ENCODE results near the gene RGS3. TPM values are rescaled to one million over a fixed set of nuclear protein-coding genes. Genes with fewer than 3 reads are reported as not detected.

RGS3 gene
- polyA plus RNA-seq, 1 experiment, result 41.0 TPM

GRCh38 chr9:113425072-113425471 is 38.5 kb upstream of the RGS3 start:
- ChIA-PET POLR2A (interaction anchor here (1.2 kb wide), 1 partner anchor 15 kb away, joined by 4 read pairs; the partner anchor contains the start of genes C9orf43 and POLE3), CTCF (interaction anchor here (1.4 kb wide), 1 partner anchor 21 kb away, joined by 3 read pairs; no protein-coding TSS in a partner anchor)
- TF ChIP-seq CTCF (IDR thresholded peaks at IDR 0.05; ENCODE audit: low read depth, low read length), result no peak
- Histone ChIP-seq H3K9me3 (ENCODE audit: control insufficient read depth, insufficient read depth, low read length) (no peaks in the 10 kb centered on the region), H3K4me3 (ENCODE audit: low read depth, low read length) (no peak overlapping the region), H3K27me3 (ENCODE audit: control insufficient read depth, insufficient read depth, low read length) (peaks cover 43% of the 10 kb centered on the region), H3K27ac (ENCODE audit: low read depth, low read length) (no peak overlapping the region)
- no peak for DNase-seq (ENCODE audit: low read depth, low spot score)

GRCh38 chr9:113426701-113427100 is 36.8 kb upstream of the RGS3 start:
- Histone ChIP-seq H3K27ac (ENCODE audit: low read depth, low read length) (no peak overlapping the region), H3K27me3 (ENCODE audit: control insufficient read depth, insufficient read depth, low read length) (peaks cover 43% of the 10 kb centered on the region), H3K4me3 (ENCODE audit: low read depth, low read length) (no peak overlapping the region), H3K9me3 (ENCODE audit: control insufficient read depth, insufficient read depth, low read length) (no peaks in the 10 kb centered on the region)
- CTCF ChIA-PET, result interaction anchor here (1.0 to 1.7 kb wide), 3 partner anchors 165 to 231 kb away, joined by 3 to 9 read pairs (median 4); no protein-coding TSS in a partner anchor
- no peak for TF ChIP-seq CTCF (IDR thresholded peaks at IDR 0.05; ENCODE audit: low read depth, low read length)
- no peak for DNase-seq (ENCODE audit: low read depth, low spot score)
- POLR2A ChIA-PET, result no interaction called here

GRCh38 chr9:113427629-113428028 is 35.9 kb upstream of the RGS3 start:
- no peak for TF ChIP-seq CTCF (IDR thresholded peaks at IDR 0.05; ENCODE audit: low read depth, low read length)
- Histone ChIP-seq H3K9me3 (ENCODE audit: control insufficient read depth, insufficient read depth, low read length) (no peaks in the 10 kb centered on the region), H3K27ac (ENCODE audit: low read depth, low read length) (no peak overlapping the region), H3K27me3 (ENCODE audit: control insufficient read depth, insufficient read depth, low read length) (peaks cover 39% of the 10 kb centered on the region), H3K4me3 (ENCODE audit: low read depth, low read length) (no peak overlapping the region)
- CTCF ChIA-PET, result interaction anchor here (1.3 to 1.7 kb wide), 2 partner anchors 228 to 230 kb away, joined by 4 to 9 read pairs; no protein-coding TSS in a partner anchor
- no peak for DNase-seq (ENCODE audit: low read depth, low spot score)
- POLR2A ChIA-PET, result interaction anchor here (0.9 kb wide), 1 partner anchor 17 kb away, joined by 4 read pairs; the partner anchor contains the start of genes C9orf43 and POLE3

- ChIA-PET POLR2A (interaction anchor here (0.9 kb wide), 1 partner anchor 18 kb away, joined by 4 read pairs; the partner anchor contains the start of genes C9orf43 and POLE3), CTCF (interaction anchor here (1.3 kb wide), 1 partner anchor 230 kb away, joined by 9 read pairs; no protein-coding TSS in a partner anchor)
- H3K4me3 ChIP-seq (ENCODE audit: low read depth, low read length), result no peak overlapping the region
- no peak for TF ChIP-seq CTCF (IDR thresholded peaks at IDR 0.05; ENCODE audit: low read depth, low read length)
- H3K27ac ChIP-seq (ENCODE audit: low read depth, low read length), result no peak overlapping the region
- no peak for DNase-seq (ENCODE audit: low read depth, low spot score)
- no peaks in the 10 kb centered on the region for H3K9me3 ChIP-seq (ENCODE audit: control insufficient read depth, insufficient read depth, low read length)
- peaks cover 35% of the 10 kb centered on the region for H3K27me3 ChIP-seq (ENCODE audit: control insufficient read depth, insufficient read depth, low read length)
Observed at GRCh38 chr9:113428062-113428615, 35.4 kb upstream of the RGS3 start.

GRCh38 chr9:113431191-113431590 is 32.3 kb upstream of the RGS3 start:
- no peaks in the 10 kb centered on the region for H3K9me3 ChIP-seq (ENCODE audit: control insufficient read depth, insufficient read depth, low read length)
- ChIA-PET CTCF (interaction anchor here (1.0 kb wide), 1 partner anchor 27 kb away, joined by 3 read pairs; no protein-coding TSS in a partner anchor), POLR2A (no interaction called here)
- TF ChIP-seq CTCF (IDR thresholded peaks at IDR 0.05; ENCODE audit: low read depth, low read length), result no peak
- H3K27me3 ChIP-seq (ENCODE audit: control insufficient read depth, insufficient read depth, low read length), result peaks cover 13% of the 10 kb centered on the region
- no peak overlapping the region for H3K27ac ChIP-seq (ENCODE audit: low read depth, low read length)
- H3K4me3 ChIP-seq (ENCODE audit: low read depth, low read length), result no peak overlapping the region
- DNase-seq (ENCODE audit: low read depth, low spot score), result no peak
